Natural killer cell (primary cell): Measurements from ENCODE around the gene PSMA2. TPM values are rescaled to one million over a fixed set of nuclear protein-coding genes. Genes with fewer than 3 reads are reported as not detected.

Source experiments
- ATAC-seq, 3 donors: fragments of 150-1000 bp in 2 of 3; fragments of 200-7000 bp in 1 of 3; cut with Tn5 transposase; 1 replicate in 1 of 3; 2 replicates in 2 of 3; pipeline ENCODE4 v1.10.0; 2021; ENCODE audit warnings: mild to moderate bottlenecking in 2 of 3, moderate library complexity in 2 of 3
- DNase-seq, 2 donors: peaks; one replicate each; pipeline versions ENCODE4 v3.0.0 to v3.0.0-alpha.2; 2013 to 2021; ENCODE audit warnings: mixed read lengths in 1 of 2
- H3K27ac ChIP-seq: one replicate; pipeline ENCODE4 v1.5.1; 2013; ENCODE audit warnings: mild to moderate bottlenecking, low read length
- H3K27me3 ChIP-seq: one replicate; pipeline ENCODE4 v1.6.1; 2013; ENCODE audit warnings: low read length; ENCODE audit not compliant: control insufficient read depth, insufficient read depth
- H3K36me3 ChIP-seq: one replicate; pipeline ENCODE4 v1.6.1; 2013; ENCODE audit warnings: low read length; ENCODE audit not compliant: control insufficient read depth, insufficient read depth
- H3K4me1 ChIP-seq: one replicate; pipeline ENCODE4 v1.6.1; 2013; ENCODE audit warnings: low read length; ENCODE audit not compliant: control insufficient read depth, insufficient read depth
- H3K4me3 ChIP-seq: one replicate; pipeline ENCODE4 v1.5.1; 2013; ENCODE audit warnings: low read length
- H3K9me3 ChIP-seq: one replicate; pipeline ENCODE4 v1.6.1; 2013; ENCODE audit warnings: low read length; ENCODE audit not compliant: control insufficient read depth, insufficient read depth
- H3K27ac Mint-ChIP-seq, 2 donors: one replicate each; pipeline ENCODE4 v1.8.0; 2022; ENCODE audit warnings: mild to moderate bottlenecking in 2 of 2, mixed read lengths in 2 of 2, moderate library complexity in 1 of 2
- H3K27me3 Mint-ChIP-seq, 2 donors: one replicate each; pipeline ENCODE4 v1.8.0; 2022; ENCODE audit warnings: low read depth in 2 of 2, mixed read lengths in 2 of 2
- H3K36me3 Mint-ChIP-seq: one replicate; pipeline ENCODE4 v1.8.0; 2022; ENCODE audit warnings: mixed read lengths
- H3K4me1 Mint-ChIP-seq, 2 donors: one replicate each; pipeline ENCODE4 v1.8.0; 2022; ENCODE audit warnings: mixed read lengths in 2 of 2
- H3K4me3 Mint-ChIP-seq: one replicate; pipeline ENCODE4 v1.8.0; 2022; ENCODE audit warnings: mild to moderate bottlenecking, moderate library complexity, mixed read lengths
- H3K9me3 Mint-ChIP-seq, 2 donors: one replicate each; pipeline ENCODE4 v1.8.0; 2022; ENCODE audit warnings: mixed read lengths in 2 of 2
- CTCF ChIP-seq: fragments of 200-600 bp; IDR thresholded peaks from one replicate; pipeline ENCODE4 v1.8.0; 2022; ENCODE audit warnings: antibody characterized with exemption
- WGBS: methylation state at CpG from one replicate; pipeline ENCODE4 v1.1.7; 2013; ENCODE audit warnings: missing lambda C conversion rate; ENCODE audit not compliant: insufficient coverage; 5-methylcytosine and 5-hydroxymethylcytosine counted together
- intact Hi-C: fragments of 100-400 bp; cut with micrococcal nuclease; formaldehyde crosslinking; loops from one replicate; pipeline ENCODE4 v1.14.2; 2022
- total RNA-seq, 4 donors: library from RNA; stranded (reverse); fragments of 120-200 nt in 1 of 4; gene quantifications; one replicate each; pipeline versions ENCODE4 v1.2.3 to v1.2.4, GENCODE V29; 2013 to 2022

The PSMA2 gene
- total RNA-seq, 3 donors from 2014 or later (not counting 1 experiment from before 2014, with no cell fraction given): 46.5 to 55.6 (median 48.3) TPM

GRCh38 chr7:42953994-42954393 lies 22.0 kb upstream of the PSMA2 start:
- no peak for TF ChIP-seq CTCF
- Mint-ChIP-seq H3K27me3 (peaks cover 5 to 14% of the 10 kb centered on the region in 2 donors), H3K4me3 (no peak overlapping the region), H3K9me3 (peaks cover 2% of the 10 kb centered on the region in 2 donors), H3K36me3 (no peaks in the 10 kb centered on the region), H3K27ac (no peak overlapping the region), H3K4me1 (no peaks in the 10 kb centered on the region)
- intact Hi-C loops: no loop called here
- Histone ChIP-seq H3K27ac (no peak overlapping the region), H3K9me3 (no peaks in the 10 kb centered on the region), H3K4me3 (no peak overlapping the region), H3K4me1 (no peaks in the 10 kb centered on the region), H3K27me3 (peaks cover 2% of the 10 kb centered on the region), H3K36me3 (no peaks in the 10 kb centered on the region)
- WGBS: 83% methylated on average over 2 of the region's 4 CpGs
- DNase-seq: no peak
- ATAC-seq: no peak

GRCh38 chr7:42952328-42952727 lies 20.4 kb upstream of the PSMA2 start:
- WGBS: 87% methylated on average over 4 of the region's 4 CpGs
- Histone ChIP-seq H3K9me3 (no peaks in the 10 kb centered on the region), H3K27me3 (peaks cover 2% of the 10 kb centered on the region), H3K27ac (no peak overlapping the region), H3K36me3 (no peaks in the 10 kb centered on the region), H3K4me3 (no peak overlapping the region), H3K4me1 (no peaks in the 10 kb centered on the region)
- DNase-seq: no peak
- no peak overlapping the region for H3K4me3 Mint-ChIP-seq
- peaks cover 2% of the 10 kb centered on the region in 2 donors for H3K9me3 Mint-ChIP-seq
- H3K36me3 Mint-ChIP-seq: no peaks in the 10 kb centered on the region
- H3K4me1 Mint-ChIP-seq: no peaks in the 10 kb centered on the region
- intact Hi-C loops: no loop called here
- H3K27me3 Mint-ChIP-seq: peaks cover 5 to 12% of the 10 kb centered on the region in 2 donors
- no peak for ATAC-seq
- no peak overlapping the region for H3K27ac Mint-ChIP-seq
- no peak for TF ChIP-seq CTCF

- Mint-ChIP-seq H3K4me1 (no peaks in the 10 kb centered on the region), H3K9me3 (no peaks in the 10 kb centered on the region), H3K27me3 (peaks cover 0 to 3% of the 10 kb centered on the region in 2 donors), H3K27ac (no peak overlapping the region), H3K36me3 (no peaks in the 10 kb centered on the region), H3K4me3 (no peak overlapping the region)
- ATAC-seq: no peak
- Histone ChIP-seq H3K4me1 (no peaks in the 10 kb centered on the region), H3K27ac (no peak overlapping the region), H3K27me3 (peaks cover 2% of the 10 kb centered on the region), H3K9me3 (no peaks in the 10 kb centered on the region), H3K36me3 (no peaks in the 10 kb centered on the region), H3K4me3 (no peak overlapping the region)
- TF ChIP-seq CTCF: no peak
- no peak for DNase-seq
- intact Hi-C loops: no loop called here
- WGBS: 54% methylated on average over 3 of the region's 3 CpGs
Observed at GRCh38 chr7:42950417-42950816, 18.4 kb upstream of the PSMA2 start.

GRCh38 chr7:42947521-42947920 lies 15.5 kb upstream of the PSMA2 start:
- Mint-ChIP-seq H3K4me3 (no peak overlapping the region), H3K27me3 (no peaks in the 10 kb centered on the region), H3K27ac (no peak overlapping the region), H3K9me3 (no peaks in the 10 kb centered on the region), H3K36me3 (no peaks in the 10 kb centered on the region), H3K4me1 (no peaks in the 10 kb centered on the region)
- TF ChIP-seq CTCF: no peak
- H3K4me1 ChIP-seq: no peaks in the 10 kb centered on the region
- WGBS: 85% methylated on average over 2 of the region's 2 CpGs
- no peak for ATAC-seq
- H3K27me3 ChIP-seq: no peaks in the 10 kb centered on the region
- no peaks in the 10 kb centered on the region for H3K36me3 ChIP-seq
- no peak overlapping the region for H3K27ac ChIP-seq
- no peak overlapping the region for H3K4me3 ChIP-seq
- no peaks in the 10 kb centered on the region for H3K9me3 ChIP-seq
- intact Hi-C loops: no loop called here
- no peak for DNase-seq
